Neural cell (in vitro differentiated cells): ENCODE measurements around the gene CROCC. TPM values are rescaled to one million over a fixed set of nuclear protein-coding genes. Genes with fewer than 3 reads are reported as not detected.

Experiments used
- H2AFZ ChIP-seq: fragments of 200-600, 300-800 bp; sonication (generic), shearing (Covaris generic); 2 replicates; pipeline ENCODE4 v1.6.0; 2014; ENCODE audit warnings: low read depth, mild to moderate bottlenecking, antibody characterized with exemption, low read length, moderate library complexity
- H3F3A ChIP-seq: fragments of 200-600 bp; shearing (Covaris generic); 2 replicates; pipeline ENCODE4 v1.6.1; 2016; ENCODE audit warnings: mild to moderate bottlenecking, moderate library complexity, mixed read lengths, antibody characterized with exemption, low read length; ENCODE audit not compliant: insufficient read depth, poor library complexity, severe bottlenecking
- H3K27ac ChIP-seq: fragments of 200-600, 300-800 bp; sonication (generic), shearing (Covaris generic); 2 replicates; pipeline ENCODE4 v1.5.1; 2014; ENCODE audit warnings: mild to moderate bottlenecking, low read length, moderate library complexity
- H3K27me3 ChIP-seq: fragments of 300-800, 200-600 bp; sonication (generic), shearing (Covaris generic); 2 replicates; pipeline ENCODE4 v1.6.0; 2014; ENCODE audit warnings: mild to moderate bottlenecking, low read depth, low read length, moderate library complexity; ENCODE audit not compliant: insufficient read depth
- H3K36me3 ChIP-seq: fragments of 300-800, 200-600 bp; sonication (generic), shearing (Covaris generic); 2 replicates; pipeline ENCODE4 v1.5.1; 2014; ENCODE audit warnings: mild to moderate bottlenecking, antibody characterized with exemption, low read length, moderate library complexity; ENCODE audit not compliant: insufficient read depth
- H3K4me2 ChIP-seq: fragments of 300-800, 200-600 bp; sonication (generic), shearing (Covaris generic); 2 replicates; pipeline ENCODE4 v1.6.0; 2014; ENCODE audit warnings: mild to moderate bottlenecking, low read length
- H3K4me3 ChIP-seq: fragments of 300-800, 200-600 bp; sonication (generic), shearing (Covaris generic); 2 replicates; pipeline ENCODE4 v1.5.1; 2014; ENCODE audit warnings: mild to moderate bottlenecking, low read length, moderate library complexity
- H3K79me2 ChIP-seq: fragments of 200-600 bp; shearing (Covaris generic); replicated peaks from 2 replicates; pipeline ENCODE4 v1.6.0; 2014; ENCODE audit warnings: mild to moderate bottlenecking, low read length, moderate library complexity; ENCODE audit not compliant: insufficient read depth
- H3K9ac ChIP-seq: fragments of 300-800, 200-600 bp; sonication (generic), shearing (Covaris generic); 2 replicates; pipeline ENCODE4 v1.6.1; 2016; ENCODE audit warnings: mild to moderate bottlenecking, low read length, mixed read lengths
- H3K9me2 ChIP-seq: fragments of 200-600 bp; shearing (Covaris generic); 2 replicates; pipeline ENCODE4 v1.6.1; 2016; ENCODE audit warnings: mild to moderate bottlenecking, low read length, mixed read lengths; ENCODE audit not compliant: insufficient read depth
- H3K9me3 ChIP-seq: fragments of 200-600, 300-800 bp; sonication (generic), shearing (Covaris generic); 2 replicates; pipeline ENCODE4 v1.6.1; 2016; ENCODE audit warnings: mild to moderate bottlenecking, mixed run types, low read length, moderate library complexity, mixed read lengths
- H4K20me1 ChIP-seq: fragments of 200-600 bp; shearing (Covaris generic); 2 replicates; pipeline ENCODE4 v1.6.1; 2016; ENCODE audit warnings: mild to moderate bottlenecking, mixed run types; ENCODE audit not compliant: insufficient read depth
- CTCF ChIP-seq: fragments of 450-650 bp; IDR thresholded peaks from 2 replicates; pipeline ENCODE4 v1.5.1; 2014; ENCODE audit warnings: antibody characterized with exemption, mild to moderate bottlenecking, moderate library complexity; ENCODE audit not compliant: poor library complexity, severe bottlenecking
- EP300 ChIP-seq: fragments of 450-650 bp; conservative IDR thresholded peaks from 2 replicates; pipeline ENCODE4 v1.6.1; 2014; ENCODE audit warnings: antibody characterized with exemption, mild to moderate bottlenecking, moderate library complexity; ENCODE audit not compliant: poor library complexity, severe bottlenecking
- EZH2 ChIP-seq: fragments of 200-600, 300-800 bp; shearing (Covaris generic), sonication (generic); IDR thresholded peaks from 2 replicates; pipeline ENCODE4 v1.6.1; 2014; ENCODE audit warnings: antibody characterized with exemption, low read length, borderline replicate concordance, mild to moderate bottlenecking; ENCODE audit not compliant: insufficient read depth, poor library complexity, severe bottlenecking
- MXI1 ChIP-seq: fragments of 450-650 bp; conservative IDR thresholded peaks from 2 replicates; pipeline ENCODE4 v1.6.1; 2014; ENCODE audit warnings: antibody characterized with exemption, mild to moderate bottlenecking; ENCODE audit not compliant: poor library complexity, severe bottlenecking
- POLR2AphosphoS5 ChIP-seq: IDR thresholded peaks from 2 replicates; pipeline ENCODE4 v1.6.1; 2012
- RAD21 ChIP-seq: fragments of 450-650 bp; conservative IDR thresholded peaks from 2 replicates; pipeline ENCODE4 v1.6.1; 2014; ENCODE audit warnings: antibody characterized with exemption, mild to moderate bottlenecking, moderate library complexity
- REST ChIP-seq: IDR thresholded peaks from 2 replicates; pipeline ENCODE4 v1.6.1; 2012; ENCODE audit warnings: borderline replicate concordance
- SMC3 ChIP-seq: fragments of 450-650 bp; conservative IDR thresholded peaks from 2 replicates; pipeline ENCODE4 v1.6.1; 2014; ENCODE audit warnings: antibody characterized with exemption, mild to moderate bottlenecking, moderate library complexity; ENCODE audit not compliant: poor library complexity
- TAF1 ChIP-seq: IDR thresholded peaks from 2 replicates; pipeline ENCODE4 v1.6.1; 2012; ENCODE audit warnings: low read depth
- polyA plus RNA-seq: library from polyadenylated mRNA; depleted of rRNA; stranded (reverse); fragments of >200 nt; gene quantifications from 2 replicates; pipeline ENCODE4 v1.2.3, GENCODE V29; 2014

CROCC gene
- polyA plus RNA-seq, 1 donor from 2014 or later, result 26.3 TPM

GRCh38 chr1:16969651-16970050, 47.9 kb downstream of the CROCC start:
- no peak overlapping the region for H3K4me3 ChIP-seq
- H3K36me3 ChIP-seq, result no peaks in the 10 kb centered on the region
- H3K79me2 ChIP-seq, result no peaks in the 10 kb centered on the region
- no peaks in the 10 kb centered on the region for H3K27me3 ChIP-seq
- no peak overlapping the region for H2AFZ ChIP-seq
- no peak overlapping the region for H3K4me2 ChIP-seq
- H3K9me2 ChIP-seq, result no peaks in the 10 kb centered on the region
- no peaks in the 10 kb centered on the region for H3F3A ChIP-seq
- no peaks in the 10 kb centered on the region for H3K9me3 ChIP-seq
- no peaks in the 10 kb centered on the region for H4K20me1 ChIP-seq
- no peak overlapping the region for H3K9ac ChIP-seq
- H3K27ac ChIP-seq, result no peak overlapping the region
- TF ChIP-seq REST, result no peak
- TF ChIP-seq POLR2AphosphoS5, result no peak
- TF ChIP-seq EZH2, result no peak
- no peak for TF ChIP-seq TAF1
- no peak for TF ChIP-seq RAD21
- no peak for TF ChIP-seq EP300

GRCh38 chr1:16970132-16970910, 48.6 kb downstream of the CROCC start:
- H3K27ac ChIP-seq, result no peak overlapping the region

More at GRCh38 chr1:16970132-16970910, 48.6 kb downstream of the CROCC start:
- H2AFZ ChIP-seq, result no peak overlapping the region
- H3K4me3 ChIP-seq, result no peak overlapping the region
- H3K4me2 ChIP-seq, result no peak overlapping the region
- H3K27me3 ChIP-seq, result no peaks in the 10 kb centered on the region
- H3K9me2 ChIP-seq, result no peaks in the 10 kb centered on the region
- no peaks in the 10 kb centered on the region for H3F3A ChIP-seq
- no peaks in the 10 kb centered on the region for H4K20me1 ChIP-seq
- no peak overlapping the region for H3K9ac ChIP-seq
- H3K36me3 ChIP-seq, result no peaks in the 10 kb centered on the region
- no peaks in the 10 kb centered on the region for H3K9me3 ChIP-seq
- H3K79me2 ChIP-seq, result no peaks in the 10 kb centered on the region
- TF ChIP-seq POLR2AphosphoS5 (no peak), SMC3 (no peak), EZH2 (no peak), MXI1 (no peak), TAF1 (no peak), EP300 (no peak), REST (no peak), CTCF (no peak), RAD21 (no peak)
